WTC11 (cell line): ENCODE measurements around the gene PLCB3. TPM values are rescaled to one million over a fixed set of nuclear protein-coding genes. Genes with fewer than 3 reads are reported as not detected.

Experiments used
- ATAC-seq: fragments of 200-7000 bp; cut with Tn5 transposase; 2 replicates; pipeline ENCODE4 v1.10.0; 2021; ENCODE audit warnings: mild to moderate bottlenecking, moderate library complexity
- CTCF ChIA-PET: fragments of 300-600 bp; sonication (Branson Sonifier 250); formaldehyde crosslinking; loops from one replicate; lab custom pipeline; 2021; ENCODE audit warnings: antibody characterized with exemption; lab: Charles Lee
- POLR2A ChIA-PET: fragments of 350-600 bp; sonication (Branson Sonifier 250); formaldehyde crosslinking; loops from one replicate; lab custom pipeline; 2021; ENCODE audit warnings: antibody characterized with exemption; lab: Charles Lee
- DNase-seq: peaks from one replicate; pipeline ENCODE4 v3.0.0; 2021; ENCODE audit warnings: low spot score
- H3K27ac Mint-ChIP-seq: 2 replicates; pipeline ENCODE4 v1.8.0; 2021; ENCODE audit warnings: mixed read lengths
- H3K27me3 Mint-ChIP-seq: 2 replicates; pipeline ENCODE4 v1.8.0; 2021; ENCODE audit warnings: low read depth, mild to moderate bottlenecking, moderate library complexity, mixed read lengths
- H3K36me3 Mint-ChIP-seq: 2 replicates; pipeline ENCODE4 v1.8.0; 2021; ENCODE audit warnings: mixed read lengths
- H3K4me1 Mint-ChIP-seq: 2 replicates; pipeline ENCODE4 v1.8.0; 2022; ENCODE audit warnings: mixed read lengths
- H3K4me3 Mint-ChIP-seq: 2 replicates; pipeline ENCODE4 v1.8.0; 2021; ENCODE audit warnings: mild to moderate bottlenecking, moderate library complexity, mixed read lengths
- H3K9me3 Mint-ChIP-seq: 2 replicates; pipeline ENCODE4 v1.8.0; 2021; ENCODE audit warnings: mixed read lengths
- AFF4 ChIP-seq: sonication (generic); formaldehyde crosslinking; IDR thresholded peaks from 2 replicates; pipeline ENCODE4 v1.8.1; 2023; ENCODE audit warnings: mild to moderate bottlenecking, missing genetic modification reagents, borderline replicate concordance
- CREB1 ChIP-seq: sonication (generic); formaldehyde crosslinking; IDR thresholded peaks from 2 replicates; pipeline ENCODE4 v1.8.0; 2023; ENCODE audit warnings: mild to moderate bottlenecking, missing genetic modification reagents
- CREM ChIP-seq: sonication (generic); formaldehyde crosslinking; IDR thresholded peaks from 2 replicates; pipeline ENCODE4 v1.8.1; 2022; ENCODE audit warnings: mild to moderate bottlenecking, missing genetic modification reagents, moderate library complexity
- CTCF ChIP-seq: fragments of 200-600 bp; IDR thresholded peaks from 2 replicates; pipeline ENCODE4 v1.8.0; 2022; ENCODE audit warnings: antibody characterized with exemption
- E2F5 ChIP-seq: sonication (generic); formaldehyde crosslinking; IDR thresholded peaks from 2 replicates; pipeline ENCODE4 v1.8.1; 2022; ENCODE audit warnings: mild to moderate bottlenecking, moderate library complexity, missing genetic modification reagents
- ERG ChIP-seq: fragments of 250-450 bp; sonication (Bioruptor Pico); IDR thresholded peaks from 2 replicates; pipeline ENCODE4 v1.8.0; 2021; ENCODE audit warnings: mild to moderate bottlenecking
- GRHL2 ChIP-seq: fragments of 250-450 bp; sonication (Bioruptor Pico); IDR thresholded peaks from 2 replicates; pipeline ENCODE4 v1.8.0; 2022; ENCODE audit warnings: mild to moderate bottlenecking, moderate library complexity; ENCODE audit not compliant: insufficient replicate concordance, severe bottlenecking
- HMGA2 ChIP-seq: fragments of 250-450 bp; sonication (Bioruptor Pico); IDR thresholded peaks from 2 replicates; pipeline ENCODE4 v1.4.0; 2021; ENCODE audit warnings: mild to moderate bottlenecking, moderate library complexity
- NFYB ChIP-seq: sonication (generic); formaldehyde crosslinking; conservative IDR thresholded peaks from 2 replicates; pipeline ENCODE4 v1.8.0; 2022; ENCODE audit warnings: low read depth, missing genetic modification reagents
- PREB ChIP-seq: sonication (generic); formaldehyde crosslinking; IDR thresholded peaks from 2 replicates; pipeline ENCODE4 v1.8.1; 2022; ENCODE audit warnings: mild to moderate bottlenecking, missing genetic modification reagents, moderate library complexity, borderline replicate concordance
- RORB ChIP-seq: fragments of 250-450 bp; sonication (Bioruptor Pico); IDR thresholded peaks from 2 replicates; pipeline ENCODE4 v1.9.0; 2021; ENCODE audit warnings: mild to moderate bottlenecking
- SMAD3 ChIP-seq: sonication (generic); formaldehyde crosslinking; IDR thresholded peaks from 2 replicates; pipeline ENCODE4 v1.8.0; 2022; ENCODE audit warnings: missing genetic modification reagents, mild to moderate bottlenecking, borderline replicate concordance
- SMAD4 ChIP-seq: sonication (generic); formaldehyde crosslinking; IDR thresholded peaks from 2 replicates; pipeline ENCODE4 v1.8.0; 2022; ENCODE audit warnings: mild to moderate bottlenecking, missing genetic modification reagents
- SP1 ChIP-seq: sonication (generic); formaldehyde crosslinking; conservative IDR thresholded peaks from 2 replicates; pipeline ENCODE4 v1.8.1; 2022; ENCODE audit warnings: missing genetic modification reagents
- ZNF232 ChIP-seq: sonication (generic); formaldehyde crosslinking; IDR thresholded peaks from 2 replicates; pipeline ENCODE4 v1.8.0; 2022; ENCODE audit warnings: mild to moderate bottlenecking, missing genetic modification reagents
- ZNF317 ChIP-seq: sonication (generic); formaldehyde crosslinking; IDR thresholded peaks from 2 replicates; pipeline ENCODE4 v1.8.1; 2023; ENCODE audit warnings: low read depth, mild to moderate bottlenecking, moderate library complexity, missing genetic modification reagents, borderline replicate concordance
- ZNF396 ChIP-seq: fragments of 250-450 bp; sonication (Bioruptor Pico); IDR thresholded peaks from 2 replicates; pipeline ENCODE4 v1.8.0; 2021; ENCODE audit warnings: mild to moderate bottlenecking, moderate library complexity, borderline replicate concordance
- ZNF423 ChIP-seq: fragments of 250-450 bp; sonication (Bioruptor Pico); IDR thresholded peaks from 2 replicates; pipeline ENCODE4 v2.1.2; 2022; ENCODE audit warnings: mild to moderate bottlenecking, moderate library complexity
- ZNF425 ChIP-seq: fragments of 250-450 bp; sonication (Bioruptor Pico); conservative IDR thresholded peaks from 2 replicates; pipeline ENCODE4 v1.9.0; 2021; ENCODE audit warnings: mild to moderate bottlenecking
- ZNF671 ChIP-seq: fragments of 250-450 bp; sonication (Bioruptor Pico); IDR thresholded peaks from 2 replicates; pipeline ENCODE4 v1.8.0; 2021; ENCODE audit warnings: mild to moderate bottlenecking
- total RNA-seq: library from RNA; stranded (reverse); gene quantifications from 3 replicates; pipeline ENCODE4 v1.2.3, GENCODE V29; 2021

PLCB3 gene
- total RNA-seq, 1 experiment from 2014 or later: 97.4 TPM

GRCh38 chr11:64295760-64296159 lies 44.4 kb downstream of the PLCB3 start:
- peaks cover 14% of the 10 kb centered on the region for H3K4me1 Mint-ChIP-seq
- TF ChIP-seq AFF4 (CRISPR knock-in tag): no peak
- TF ChIP-seq HMGA2 (CRISPR knock-in tag): no peak
- no peak for TF ChIP-seq E2F5 (CRISPR knock-in tag)
- no peak for TF ChIP-seq ZNF425 (CRISPR knock-in tag)
- TF ChIP-seq SMAD3 (CRISPR knock-in tag): no peak
- TF ChIP-seq NFYB (CRISPR knock-in tag): no peak
- TF ChIP-seq PREB (CRISPR knock-in tag): no peak
- no peak for TF ChIP-seq SMAD4 (CRISPR knock-in tag)
- no peak for TF ChIP-seq CREM (CRISPR knock-in tag)
- TF ChIP-seq ZNF232: no peak
- no peak for TF ChIP-seq ZNF317 (CRISPR knock-in tag)
- TF ChIP-seq GRHL2 (CRISPR knock-in tag): no peak
- no peak for TF ChIP-seq CREB1 (CRISPR knock-in tag)
- no peak for TF ChIP-seq RORB (CRISPR knock-in tag)
- no peak for TF ChIP-seq ZNF396 (CRISPR knock-in tag)
- TF ChIP-seq ERG (CRISPR knock-in tag): no peak
- TF ChIP-seq CTCF: no peak
- TF ChIP-seq SP1: no peak
- no peak for TF ChIP-seq ZNF423 (CRISPR knock-in tag)
- TF ChIP-seq ZNF671 (CRISPR knock-in tag): no peak
- POLR2A ChIA-PET: interaction anchor here (0.7 kb wide), 1 partner anchor 493 kb away, joined by 3 read pairs; no protein-coding TSS in a partner anchor

More at GRCh38 chr11:64295760-64296159, 44.4 kb downstream of the PLCB3 start:
- ATAC-seq (no peak), DNase-seq (no peak)
- Mint-ChIP-seq H3K4me3 (no peak overlapping the region), H3K9me3 (no peaks in the 10 kb centered on the region), H3K36me3 (no peaks in the 10 kb centered on the region), H3K27me3 (peaks cover 93% of the 10 kb centered on the region), H3K27ac (no peak overlapping the region)
- CTCF ChIA-PET: interaction anchor here (0.8 to 1.1 kb wide), 3 partner anchors 9 to 22 kb away, joined by 3 to 5 read pairs (median 3); partner anchors contain the start of gene TRMT112
